HG03175 (cell line): ENCODE results near the gene SYTL1.
A peak's percentile ranks its signal among the peaks of the same experiment; 100 is the strongest.

Experiments
- ATAC-seq: cut with Tn5 transposase; IDR thresholded peaks from one replicate; pipeline ENCODE4 v1.9.1; 2021; ENCODE audit warnings: mild to moderate bottlenecking, moderate library complexity; ENCODE audit not compliant: unreplicated experiment

Gene SYTL1

DNA sequence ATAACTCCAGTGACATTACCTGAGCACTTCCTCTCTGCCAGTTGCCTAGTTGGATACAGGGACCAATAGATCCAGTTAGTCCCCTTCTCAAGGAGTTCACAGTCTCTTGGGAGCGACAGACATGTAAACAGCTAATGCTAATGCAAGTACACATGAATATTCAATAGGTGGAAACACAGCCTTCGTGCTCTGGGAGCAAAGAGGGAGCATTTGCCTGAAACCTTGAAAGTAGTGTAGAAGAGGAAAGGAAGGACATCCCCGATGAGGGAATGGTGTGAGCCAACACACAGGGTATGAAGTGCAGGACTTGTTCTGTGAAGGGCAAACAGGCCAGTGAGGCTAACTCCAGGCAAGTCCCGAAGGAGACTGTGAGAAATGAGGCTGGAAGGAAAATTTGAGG lies 23.7 kb upstream of the SYTL1 start:
- no peak for ATAC-seq

DNA sequence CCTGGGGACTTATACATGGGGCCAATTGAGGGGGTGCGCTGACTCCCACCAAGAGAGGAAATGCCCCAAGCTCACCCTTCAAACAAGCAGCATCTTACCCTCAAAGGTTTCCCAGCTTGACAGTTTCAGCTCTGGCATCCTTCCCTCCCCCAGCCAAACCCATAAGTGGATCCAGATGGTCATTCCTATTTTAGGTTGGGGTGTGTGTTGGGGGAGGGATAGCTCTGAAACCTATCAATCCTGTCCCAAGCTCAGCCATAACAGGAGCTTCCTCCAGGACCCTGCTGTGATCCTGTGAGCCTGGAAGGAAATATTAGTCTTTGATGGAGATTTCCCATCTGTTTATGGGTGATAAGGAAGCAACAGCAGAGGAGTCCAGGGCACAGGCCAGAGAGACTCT lies 23.2 kb upstream of the SYTL1 start:
- no peak for ATAC-seq

DNA sequence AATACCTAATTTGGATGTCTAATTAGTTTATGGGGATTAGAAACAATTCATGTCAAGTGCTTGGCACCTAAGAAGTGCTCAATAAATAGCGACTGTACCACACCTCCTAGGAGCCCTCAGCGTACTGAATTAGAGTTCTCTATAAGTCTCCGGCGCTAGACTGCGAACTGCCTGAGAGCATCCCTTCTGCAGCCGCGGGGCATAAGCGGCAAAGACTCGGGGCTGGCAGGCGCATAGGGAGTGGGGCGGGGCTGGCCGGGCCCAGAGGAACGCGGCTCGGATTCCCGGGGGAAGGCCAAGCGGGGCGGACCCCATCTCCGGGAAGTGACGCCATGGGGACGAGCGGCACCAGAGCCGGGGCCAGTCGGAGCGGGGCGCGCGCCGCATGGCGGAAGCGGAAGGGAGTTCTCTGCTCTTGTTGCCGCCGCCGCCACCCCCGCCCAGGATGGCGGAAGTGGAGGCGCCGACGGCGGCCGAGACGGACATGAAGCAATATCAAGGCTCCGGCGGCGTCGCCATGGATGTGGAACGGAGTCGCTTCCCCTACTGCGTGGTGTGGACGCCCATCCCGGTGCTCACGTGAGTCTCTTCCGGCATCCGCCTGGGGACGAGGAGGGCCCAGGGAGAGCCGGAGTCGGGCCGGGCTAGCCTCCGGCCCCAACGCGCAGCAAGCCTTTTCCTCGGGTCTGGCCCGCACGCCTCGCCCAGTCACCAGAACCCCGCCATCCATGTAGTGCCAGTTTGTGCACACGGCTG lies 19.8 kb upstream of the SYTL1 start, which contains the start of gene TMEM222:
TSS of gene TMEM222 (plus strand) at position 351 of the 756 bp plus-strand sequence. CDS start at position 386, 35 bp downstream.
- ATAC-seq = peak; percentile 94

DNA sequence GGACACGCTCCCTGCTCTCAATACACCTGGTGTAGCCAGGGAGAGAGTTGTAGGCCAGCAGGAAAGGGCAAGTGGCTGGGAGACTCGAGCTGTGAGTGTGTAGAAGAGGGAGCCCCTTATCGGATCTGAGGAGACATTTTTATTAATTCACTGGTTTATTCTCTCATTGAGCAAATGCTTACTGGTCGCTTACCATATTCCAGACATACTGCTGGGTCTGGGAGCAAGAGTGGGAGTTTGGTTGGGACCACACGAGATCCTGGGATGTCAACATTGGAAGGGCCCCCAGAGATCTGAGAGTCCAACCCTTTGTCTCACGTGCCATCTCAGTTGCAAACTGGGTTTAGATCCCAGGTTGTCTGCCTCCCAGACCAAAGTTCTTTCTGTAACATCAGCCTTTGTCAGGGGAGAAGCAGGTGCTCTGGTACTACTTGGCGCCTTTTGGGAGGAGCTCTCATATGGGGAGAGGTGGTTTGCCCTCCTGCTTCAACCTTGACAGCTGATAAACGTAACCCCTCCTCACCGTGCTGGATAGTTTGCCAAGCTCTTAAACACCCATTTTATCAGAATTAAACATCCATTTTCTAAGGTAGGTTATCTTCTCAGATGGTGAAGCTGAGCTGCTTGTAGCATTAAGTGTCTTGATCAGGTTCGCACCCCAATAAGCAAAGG lies 19.1 kb upstream of the SYTL1 start:
- no peak for ATAC-seq

DNA sequence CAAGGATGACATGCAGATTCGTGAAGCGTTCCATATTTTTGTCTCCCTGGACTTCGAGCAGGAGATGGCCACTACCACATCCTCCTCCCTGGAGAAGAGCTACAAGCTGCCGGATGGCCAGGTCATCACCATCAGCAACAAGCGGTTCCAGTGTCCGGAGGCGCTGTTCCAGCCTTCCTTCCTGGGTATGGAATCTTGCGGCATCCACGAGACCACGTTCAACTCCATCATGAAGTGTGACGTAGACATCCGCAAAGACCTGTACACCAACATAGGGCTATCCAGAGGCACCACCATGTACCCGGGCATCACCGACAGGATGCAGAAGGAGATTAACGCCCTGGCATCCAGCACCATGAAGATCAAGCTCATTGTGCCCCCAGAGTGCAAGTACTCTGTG lies 16.5 kb upstream of the SYTL1 start:
- no peak for ATAC-seq

DNA sequence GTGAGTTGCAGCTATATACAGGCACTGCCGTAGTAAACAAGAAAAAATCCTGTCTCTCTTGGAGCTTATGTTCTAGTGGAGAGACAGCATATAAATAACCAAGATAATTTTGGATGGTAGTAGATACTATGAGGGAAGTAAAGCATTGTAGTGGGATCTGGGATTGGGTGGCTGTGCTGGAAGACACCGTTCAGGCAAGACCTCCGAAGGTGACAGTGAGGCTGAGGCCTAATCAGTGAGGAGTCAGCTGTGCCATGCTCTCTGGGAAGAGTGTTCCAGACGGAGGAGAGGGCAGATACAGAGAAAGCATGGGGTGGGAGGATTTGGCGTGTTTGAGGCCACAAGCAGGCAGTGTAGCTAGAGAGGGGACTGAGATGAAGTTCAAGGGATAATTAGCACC lies 13.9 kb upstream of the SYTL1 start:
- ATAC-seq = no peak

DNA sequence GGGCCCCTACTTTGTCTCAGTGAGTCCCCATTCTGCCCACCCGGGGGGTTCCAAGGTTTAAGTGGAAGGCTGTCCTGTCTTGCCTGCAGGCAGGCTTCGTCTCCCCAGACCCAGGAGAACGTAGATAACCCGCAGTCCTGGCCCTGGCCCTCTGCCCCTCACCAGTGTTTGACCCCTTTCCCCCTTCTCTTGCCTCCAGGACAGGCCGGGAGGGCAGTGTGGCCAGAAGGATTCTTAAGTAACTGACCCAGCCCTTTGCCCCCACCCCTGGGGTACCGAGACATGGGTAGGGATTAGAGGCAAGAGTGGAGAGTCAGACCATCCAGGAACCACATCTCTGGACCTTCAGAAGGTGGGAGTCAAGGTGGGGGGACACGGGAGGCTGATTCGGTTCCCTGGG lies 11.0 kb upstream of the SYTL1 start:
- ATAC-seq = no peak

DNA sequence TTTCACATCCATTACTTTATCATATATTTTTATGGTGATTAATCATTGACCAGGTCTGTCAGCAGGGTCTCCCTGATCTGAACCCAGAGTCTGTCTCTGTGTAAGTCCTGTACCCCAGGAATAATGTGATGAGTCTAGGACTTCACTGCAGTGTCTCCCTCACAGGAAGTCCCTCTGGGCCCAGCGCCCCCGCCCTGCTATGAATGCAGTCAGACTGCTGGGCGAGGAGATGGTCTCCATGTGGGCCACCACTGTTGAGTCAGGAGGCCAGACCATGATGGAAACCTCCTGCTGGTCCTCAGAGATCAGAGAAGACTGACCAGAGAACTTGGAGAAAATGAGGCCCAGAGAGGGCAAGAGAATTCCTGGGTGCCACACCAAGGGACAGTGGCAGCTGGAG lies 10.4 kb upstream of the SYTL1 start:
- ATAC-seq = no peak

DNA sequence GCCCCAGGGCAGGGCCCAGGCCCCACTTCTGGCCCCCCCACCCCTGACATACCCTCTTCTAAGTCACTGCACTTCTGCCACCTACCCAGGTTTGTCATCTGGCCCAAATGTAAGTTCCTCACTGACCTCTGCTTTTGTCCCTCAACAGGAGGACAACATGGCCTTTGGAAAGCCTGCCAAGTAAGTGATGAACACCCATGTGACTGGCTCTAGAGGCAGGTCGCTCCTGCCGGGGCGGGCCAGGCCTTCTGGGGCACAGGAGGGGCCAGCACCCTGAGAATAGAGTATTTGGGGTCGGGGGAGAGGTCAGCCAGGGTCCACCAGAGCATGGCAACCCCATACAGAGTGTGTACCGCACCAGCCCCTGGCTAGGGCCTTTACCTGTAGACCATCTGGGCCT lies 9.9 kb upstream of the SYTL1 start:
- no peak for ATAC-seq

DNA sequence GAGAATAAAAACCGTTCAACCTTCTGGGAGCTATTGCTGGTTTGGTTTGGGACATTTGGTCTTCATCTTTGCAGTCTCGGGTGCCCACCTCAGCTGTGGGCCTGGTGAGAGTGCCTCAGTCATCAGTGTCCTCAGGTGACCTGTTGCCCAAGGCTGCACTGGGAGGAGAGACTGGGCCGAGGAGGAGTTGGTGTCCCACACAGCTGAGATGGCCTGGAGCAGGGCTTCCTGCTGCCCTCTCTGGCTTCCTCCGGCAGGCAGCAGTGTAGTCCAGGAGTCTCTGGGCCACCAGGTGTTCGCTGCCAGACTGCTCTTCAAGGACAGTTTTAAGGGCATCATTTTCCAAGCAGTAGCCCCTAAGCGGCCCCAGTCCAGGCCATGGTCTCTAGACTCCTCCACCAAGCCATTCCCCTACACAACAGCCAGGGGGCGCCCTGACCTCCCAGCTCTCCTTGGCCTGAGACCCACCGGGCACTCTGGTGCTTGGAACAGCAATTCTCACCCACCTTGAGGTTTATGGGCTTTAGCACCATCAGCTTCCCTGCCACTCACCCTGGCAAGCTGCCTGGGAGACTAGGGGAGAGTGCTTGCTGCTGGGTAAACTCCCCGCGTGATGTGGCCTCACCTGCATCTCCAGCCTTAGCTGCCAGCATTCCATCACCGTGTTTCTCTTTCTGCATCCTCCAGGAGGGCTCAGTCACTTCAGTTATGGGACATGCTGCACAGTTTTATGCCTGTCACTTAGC lies 9.1 kb upstream of the SYTL1 start:
- ATAC-seq = no peak

DNA sequence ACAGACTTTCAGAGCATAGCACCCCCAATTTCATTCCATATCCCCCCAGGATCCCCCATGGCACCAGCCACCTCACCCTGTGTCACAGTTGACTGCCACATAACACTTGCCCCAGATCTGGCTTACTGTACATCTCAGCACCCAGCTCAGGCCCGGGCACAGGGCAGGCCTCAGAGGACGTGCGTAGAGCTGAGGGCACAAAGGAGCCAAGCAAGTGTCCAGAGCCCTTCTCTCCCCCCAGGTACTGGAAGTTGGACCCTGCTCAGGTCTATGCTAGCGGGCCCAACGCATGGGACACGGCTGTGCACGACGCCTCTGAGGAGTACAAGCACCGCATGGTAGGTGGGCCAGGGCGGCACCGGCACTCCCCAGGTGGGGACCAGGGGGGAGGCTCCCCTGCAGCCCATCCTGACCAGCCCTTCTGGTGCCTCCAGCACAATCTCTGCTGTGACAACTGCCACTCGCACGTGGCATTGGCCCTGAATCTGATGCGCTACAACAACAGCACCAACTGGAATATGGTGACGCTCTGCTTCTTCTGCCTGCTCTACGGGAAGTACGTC lies 8.0 kb upstream of the SYTL1 start:
- no peak for ATAC-seq

DNA sequence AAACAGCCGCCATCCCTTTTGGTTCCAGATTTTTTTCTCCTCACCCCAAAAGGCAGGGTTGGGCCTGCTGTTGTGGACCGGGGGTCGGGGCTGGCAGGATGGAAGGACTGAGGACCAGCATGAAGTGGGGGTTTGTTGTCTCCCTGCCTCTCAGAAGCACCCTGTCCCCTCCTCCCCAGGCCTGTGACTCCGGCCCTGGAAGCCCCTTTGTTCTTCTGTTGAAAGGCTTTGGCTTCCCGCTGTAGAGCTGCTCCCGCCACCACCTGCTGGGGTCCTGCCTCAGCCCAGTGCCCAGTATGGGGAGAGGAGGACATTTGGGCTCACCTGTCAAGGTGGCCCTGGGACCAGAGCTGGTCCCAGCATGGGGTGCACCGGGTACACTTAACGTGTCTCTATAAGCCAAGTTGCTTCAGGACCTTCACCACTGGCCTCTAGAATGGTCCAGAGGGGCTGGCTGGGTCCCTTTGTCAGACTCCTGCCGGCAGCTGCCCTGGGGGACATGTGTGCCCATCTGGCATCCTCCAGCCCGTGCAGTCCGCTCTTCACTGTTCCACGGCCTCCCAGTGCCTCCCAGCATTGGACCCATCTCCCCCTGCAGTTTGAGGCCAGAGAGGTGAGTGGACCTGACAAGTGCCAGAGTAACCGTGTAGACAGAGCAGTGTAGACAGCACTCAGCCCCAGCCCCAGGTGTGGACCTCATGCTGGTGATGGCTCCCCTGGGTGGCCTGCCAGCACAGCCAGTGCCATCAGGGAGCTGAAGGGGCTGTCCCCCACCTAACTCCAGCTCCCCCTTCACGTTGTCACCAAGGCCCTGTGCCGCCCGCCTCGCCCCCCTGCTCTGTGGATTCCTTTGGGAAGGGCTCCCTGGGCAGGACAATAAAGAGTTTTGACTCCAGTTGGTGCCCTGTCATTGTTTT lies 6.1 kb upstream of the SYTL1 start:
- no peak for ATAC-seq

DNA sequence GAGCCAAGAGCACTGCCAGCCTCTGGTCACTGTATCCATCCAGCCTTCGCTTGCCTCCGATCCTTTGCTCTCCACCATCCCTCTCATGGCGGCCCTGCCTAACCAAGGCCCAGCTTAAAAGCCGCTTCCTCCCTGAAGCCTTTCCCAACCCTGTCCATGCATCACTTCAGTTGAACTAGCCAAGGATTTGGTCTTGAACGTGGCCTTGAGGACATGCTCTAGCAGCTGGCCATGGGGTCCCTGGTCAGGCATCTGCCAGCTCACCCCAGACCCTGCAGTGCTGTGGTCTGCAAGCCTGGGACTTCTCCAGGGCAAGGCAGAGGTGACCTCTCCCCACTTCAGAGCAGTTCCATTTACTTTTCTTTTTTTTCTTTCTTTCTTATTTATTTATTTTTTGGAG lies 5.1 kb upstream of the SYTL1 start:
- ATAC-seq = no peak

DNA sequence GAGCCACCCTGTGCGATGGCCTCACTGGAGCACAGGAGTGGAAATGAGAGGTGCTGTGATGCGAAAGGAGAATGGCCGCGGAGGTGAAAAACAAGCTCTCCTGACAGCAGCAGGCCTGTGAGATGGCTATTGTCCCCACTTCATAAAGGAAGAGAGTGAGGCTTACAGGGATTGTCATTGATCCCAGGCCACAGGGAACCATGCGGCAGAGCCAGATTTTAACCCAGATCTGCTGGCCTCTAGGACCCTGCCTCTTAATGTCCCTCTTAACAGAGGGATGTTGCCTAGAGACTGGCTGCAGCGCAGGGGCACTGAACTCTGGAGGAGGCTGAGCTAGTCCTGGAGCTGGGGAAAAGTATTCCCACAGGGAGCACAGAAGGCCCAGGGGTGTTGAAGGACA lies 3.1 kb upstream of the SYTL1 start:
- no peak for ATAC-seq

DNA sequence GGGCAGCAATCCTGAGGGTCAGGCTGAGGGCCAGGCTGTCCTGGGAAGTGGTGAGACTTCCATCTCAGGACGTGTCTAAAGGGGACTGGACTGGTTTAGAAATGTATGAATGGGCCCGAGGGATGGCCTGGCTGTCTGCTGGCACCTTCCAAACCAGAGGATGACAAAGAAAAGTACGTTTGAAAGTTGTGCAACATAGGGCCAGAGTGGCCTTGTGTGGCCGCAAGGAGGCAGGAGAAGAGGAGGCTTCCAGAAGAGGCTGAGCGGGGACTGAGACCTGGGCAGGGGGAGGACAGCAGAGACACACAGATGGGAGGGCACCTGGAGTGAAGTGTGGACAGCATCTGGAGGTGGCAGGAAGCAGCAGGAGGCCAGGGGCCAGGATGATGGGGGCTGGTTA lies 2.6 kb upstream of the SYTL1 start:
- no peak for ATAC-seq

DNA sequence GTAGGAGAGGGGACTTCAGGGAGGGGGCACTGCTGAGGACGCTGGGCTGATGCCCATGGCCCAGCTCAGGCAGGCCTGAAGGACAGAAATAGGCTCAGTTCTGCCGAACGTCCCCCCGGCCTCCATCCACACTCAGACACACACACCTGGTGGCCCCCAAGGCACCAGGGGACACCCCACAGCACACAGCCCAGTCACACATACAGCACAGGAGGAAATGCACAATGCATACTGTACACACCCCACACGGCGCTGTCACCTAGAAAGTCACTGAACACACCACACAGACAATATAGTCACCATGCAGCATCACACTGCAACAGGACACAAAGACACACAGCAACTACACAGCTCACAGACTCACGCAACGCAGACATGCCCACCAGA lies 562 bp downstream of the SYTL1 start:
- no peak for ATAC-seq

DNA sequence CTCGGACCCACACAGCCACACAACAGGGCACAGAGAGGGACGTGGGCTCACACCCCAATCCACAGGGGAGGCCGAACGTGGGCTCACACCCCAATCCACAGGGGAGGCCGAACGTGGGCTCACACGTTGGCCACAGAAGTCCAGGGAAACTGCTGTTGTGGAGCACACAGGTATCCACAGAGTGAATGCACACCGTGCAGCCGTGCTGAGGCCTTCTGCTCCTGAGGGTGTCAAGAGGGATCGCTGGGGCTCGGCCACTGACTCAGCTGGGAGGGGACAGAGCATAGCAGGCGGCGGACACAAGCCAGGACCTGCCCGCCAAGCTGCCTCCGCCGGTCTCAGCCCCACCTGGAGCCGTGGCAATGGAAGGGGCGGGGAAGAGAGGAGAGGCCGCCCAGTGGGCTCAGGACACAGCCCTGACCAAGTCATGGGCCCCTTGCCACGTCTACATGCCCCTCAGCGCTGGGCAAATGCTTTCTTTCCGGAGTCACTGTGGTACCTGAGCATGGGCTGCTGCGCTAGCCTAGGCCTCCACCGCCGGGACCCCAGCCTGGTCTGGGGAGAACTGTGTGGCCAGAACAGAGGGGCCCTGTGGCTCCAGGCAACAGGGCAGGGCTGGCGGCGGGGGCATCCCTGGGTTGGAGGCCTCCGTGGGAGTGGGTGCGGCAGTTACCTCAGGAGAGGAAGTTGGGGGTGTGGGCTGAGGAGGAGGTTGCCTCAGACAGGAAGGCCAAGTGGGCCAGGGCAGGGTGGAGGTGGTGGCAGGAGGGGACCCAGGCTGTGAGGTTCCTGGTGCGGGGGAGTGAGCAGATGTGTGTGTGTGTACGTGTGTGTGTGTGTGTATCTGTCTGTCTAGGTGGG lies 1.2 kb downstream of the SYTL1 start:
- ATAC-seq = no peak

DNA sequence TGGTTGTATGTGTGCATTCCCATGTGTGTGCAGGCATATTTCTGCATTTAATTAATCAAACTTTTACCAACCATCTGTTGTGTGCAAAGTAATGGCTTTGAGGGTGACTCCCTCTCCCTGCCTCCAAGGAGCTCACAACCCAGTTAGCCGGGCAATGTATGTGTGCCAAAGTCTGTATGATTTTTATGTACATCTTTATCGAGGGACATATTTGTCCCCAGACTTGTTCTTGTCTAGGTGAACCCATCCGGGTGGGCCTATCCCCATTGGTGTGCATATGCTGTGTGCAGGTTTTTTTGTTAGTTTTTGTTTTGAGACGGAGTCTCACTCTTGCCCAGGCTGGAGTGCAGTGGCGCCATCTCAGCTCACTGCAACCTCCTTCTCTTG lies 1.8 kb downstream of the SYTL1 start:
- no peak for ATAC-seq

DNA sequence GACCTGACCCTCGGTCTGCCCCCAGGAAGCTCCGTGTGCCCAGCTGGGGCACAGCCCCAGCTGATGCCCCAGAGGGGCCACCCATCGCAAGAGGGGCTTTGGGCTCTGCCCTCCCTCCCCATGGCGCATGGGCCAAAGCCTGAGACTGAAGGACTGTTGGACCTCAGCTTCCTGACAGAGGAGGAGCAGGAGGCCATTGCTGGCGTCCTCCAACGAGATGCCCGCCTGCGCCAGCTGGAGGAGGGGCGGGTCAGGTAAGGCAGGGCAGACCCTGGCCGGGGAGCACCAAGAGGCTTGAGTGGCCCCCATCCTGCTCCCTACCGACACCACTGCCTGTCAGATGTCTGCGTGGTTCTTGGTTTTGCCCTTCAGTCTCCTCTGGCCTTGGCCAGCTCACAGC lies 3.5 kb downstream of the SYTL1 start:
- ATAC-seq = no peak

DNA sequence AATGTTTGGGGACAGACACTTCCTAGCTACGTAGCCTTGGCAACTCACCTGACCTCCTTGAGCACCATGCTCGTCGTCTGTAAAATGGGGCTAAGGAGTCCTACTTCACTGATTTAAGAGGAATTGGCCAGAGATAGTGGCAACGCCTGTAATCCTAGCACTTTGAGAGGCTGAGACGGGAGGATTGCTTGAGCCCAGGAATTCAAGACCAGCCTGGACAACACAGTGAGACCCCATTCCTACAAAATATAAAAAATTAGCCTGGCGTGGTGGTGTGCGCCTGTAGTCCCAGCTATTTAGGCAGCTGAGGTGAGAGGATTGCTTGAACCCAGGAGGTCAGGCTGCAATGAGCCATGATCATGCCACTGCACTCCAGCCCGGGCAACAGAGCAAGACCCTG lies 4.5 kb downstream of the SYTL1 start:
- ATAC-seq = no peak
